RWPE2 (cell line): Measurements from ENCODE around the gene CELF2.

Experiments
- ATAC-seq: fragments of 200-7000 bp; cut with Tn5 transposase; 3 replicates; pipeline ENCODE4 v1.9.1; 2021; ENCODE audit warnings: low read depth
- DNase-seq: peaks from one replicate; pipeline ENCODE4 v3.0.0-alpha.2; 2020; ENCODE audit warnings: low spot score
- H3K27ac ChIP-seq: fragments of 450-650 bp; 2 replicates; pipeline ENCODE4 v1.5.1; 2017; ENCODE audit warnings: mild to moderate bottlenecking; ENCODE audit not compliant: poor library complexity, severe bottlenecking
- H3K27me3 ChIP-seq: fragments of 250-450 bp; sonication (Bioruptor Pico); 2 replicates; pipeline ENCODE4 v1.5.1; 2021; ENCODE audit warnings: mild to moderate bottlenecking, moderate library complexity; ENCODE audit not compliant: insufficient read depth, poor library complexity, severe bottlenecking
- H3K36me3 ChIP-seq: fragments of 250-450 bp; sonication (Bioruptor Pico); 2 replicates; pipeline ENCODE4 v1.5.1; 2020; ENCODE audit warnings: low read depth, mild to moderate bottlenecking, moderate library complexity
- H3K4me1 ChIP-seq: fragments of 250-450 bp; sonication (Bioruptor Pico); 2 replicates; pipeline ENCODE4 v1.5.1; 2021; ENCODE audit warnings: mild to moderate bottlenecking, moderate library complexity; ENCODE audit not compliant: insufficient read depth, poor library complexity, severe bottlenecking
- H3K4me3 ChIP-seq: fragments of 250-450 bp; sonication (Bioruptor Pico); 2 replicates; pipeline ENCODE4 v1.5.1; 2021; ENCODE audit warnings: mild to moderate bottlenecking, moderate library complexity; ENCODE audit not compliant: severe bottlenecking
- H3K9me3 ChIP-seq: fragments of 250-450 bp; sonication (Bioruptor Pico); 2 replicates; pipeline ENCODE4 v1.5.1; 2021; ENCODE audit warnings: mild to moderate bottlenecking, moderate library complexity; ENCODE audit not compliant: severe bottlenecking
- CTCF ChIP-seq: fragments of 450-650 bp; IDR thresholded peaks from one replicate; pipeline ENCODE4 v1.5.1; 2017; ENCODE audit warnings: mild to moderate bottlenecking, moderate library complexity; ENCODE audit not compliant: poor library complexity, severe bottlenecking

The CELF2 gene

GRCh38 chr10:11377267-11377666, 359.6 kb downstream of the CELF2 start:
- no peak for TF ChIP-seq CTCF
- ATAC-seq, result no peak
- Histone ChIP-seq H3K27ac (no peak overlapping the region), H3K4me1 (peaks cover 7% of the 10 kb centered on the region), H3K36me3 (no peaks in the 10 kb centered on the region), H3K27me3 (no peaks in the 10 kb centered on the region), H3K4me3 (no peak overlapping the region), H3K9me3 (no peaks in the 10 kb centered on the region)
- no peak for DNase-seq

GRCh38 chr10:11378835-11379234, 361.2 kb downstream of the CELF2 start:
- H3K27ac ChIP-seq, result no peak overlapping the region
- no peak for ATAC-seq
- DNase-seq, result no peak

GRCh38 chr10:11379771-11380170, 362.1 kb downstream of the CELF2 start:
- ATAC-seq (no peak), DNase-seq (no peak)
- no peaks in the 10 kb centered on the region for H3K27me3 ChIP-seq
- no peak overlapping the region for H3K27ac ChIP-seq
- no peaks in the 10 kb centered on the region for H3K9me3 ChIP-seq
- H3K4me3 ChIP-seq, result no peak overlapping the region
- peaks cover 7% of the 10 kb centered on the region for H3K4me1 ChIP-seq
- TF ChIP-seq CTCF, result no peak
- no peaks in the 10 kb centered on the region for H3K36me3 ChIP-seq

More at GRCh38 chr10:11378835-11379234, 361.2 kb downstream of the CELF2 start:
- no peaks in the 10 kb centered on the region for H3K36me3 ChIP-seq
- H3K27me3 ChIP-seq, result no peaks in the 10 kb centered on the region
- no peak overlapping the region for H3K4me3 ChIP-seq
- no peak for TF ChIP-seq CTCF
- H3K4me1 ChIP-seq, result peaks cover 7% of the 10 kb centered on the region
- no peaks in the 10 kb centered on the region for H3K9me3 ChIP-seq

GRCh38 chr10:11381023-11381422, 363.4 kb downstream of the CELF2 start:
- peak; percentile 69 for ATAC-seq
- DNase-seq, result no peak
- H3K36me3 ChIP-seq, result no peaks in the 10 kb centered on the region
- H3K27me3 ChIP-seq, result no peaks in the 10 kb centered on the region
- H3K4me3 ChIP-seq, result no peak overlapping the region
- H3K4me1 ChIP-seq, result peaks cover 7% of the 10 kb centered on the region
- TF ChIP-seq CTCF, result no peak
- H3K27ac ChIP-seq, result no peak overlapping the region
- no peaks in the 10 kb centered on the region for H3K9me3 ChIP-seq

- peaks cover 7% of the 10 kb centered on the region for H3K4me1 ChIP-seq
- no peak overlapping the region for H3K27ac ChIP-seq
Observed at GRCh38 chr10:11381511-11381910, 363.8 kb downstream of the CELF2 start.

More at GRCh38 chr10:11381511-11381910, 363.8 kb downstream of the CELF2 start:
- Histone ChIP-seq H3K4me3 (no peak overlapping the region), H3K27me3 (no peaks in the 10 kb centered on the region), H3K36me3 (no peaks in the 10 kb centered on the region), H3K9me3 (no peaks in the 10 kb centered on the region)
- ATAC-seq (peak; percentile 16; the same call in 1 of the 3 replicates), DNase-seq (no peak)
- TF ChIP-seq CTCF, result no peak
